ENCODE results near the gene C19orf25. TPM values are rescaled to one million over a fixed set of nuclear protein-coding genes. Genes with fewer than 3 reads are reported as not detected.

C19orf25 gene
- total and polyA plus RNA-seq, 9 of the 15 experiments (the other 6 are each of a cell fraction or from before 2014, with no cell fraction given), result 0.79 to 96.0 (median 36.1) TPM

GRCh38 chr19:1490311-1491113 lies 11.5 kb upstream of the C19orf25 start, which contains the start of gene PCSK4 (continued):
- TF ChIP-seq NEUROD1 (IDR thresholded peaks at IDR 0.05; ENCODE audit: borderline replicate concordance, low read depth, low read length, partially characterized antibody) (peak; percentile 65), MAFG (tag; conservative IDR thresholded peaks at IDR 0.05) (no peak), ZNF232 (CRISPR knock-in tag; IDR thresholded peaks at IDR 0.05) (no peak), MAX (CRISPR knock-in tag; IDR thresholded peaks at IDR 0.05) (peak; percentile 65), BMI1 (IDR thresholded peaks at IDR 0.05; ENCODE audit: low read length) (peak; percentile 95), ZNF785 (CRISPR knock-in tag; IDR thresholded peaks at IDR 0.05) (no peak), THRAP3 (IDR thresholded peaks at IDR 0.05; ENCODE audit: borderline replicate concordance) (no peak), PTTG1 (tag; IDR thresholded peaks at IDR 0.05; ENCODE audit: low read depth) (no peak), ZBTB7A (IDR thresholded peaks at IDR 0.05; ENCODE audit: borderline replicate concordance, control insufficient read depth, low read depth, low read length) (peak; percentile 37; the same call in 1 of the 2 replicates), CHCHD3 (CRISPR knock-in tag; IDR thresholded peaks at IDR 0.05) (no peak), ZNF143 (CRISPR knock-in tag; IDR thresholded peaks at IDR 0.05) (peak; percentile 82), TARDBP (IDR thresholded peaks at IDR 0.05) (0 out of 2 replicates have a peak, but pooled peaks have one; percentile 58), ETV6 (IDR thresholded peaks at IDR 0.05; ENCODE audit: borderline replicate concordance in 1 of 2, low read depth in 2 of 2, low read length in 1 of 2) (no peak), ETV6 (CRISPR knock-in tag; IDR thresholded peaks at IDR 0.05; ENCODE audit: borderline replicate concordance) (no peak), ARID1B (IDR thresholded peaks at IDR 0.05) (peak; percentile 27; the same call in 1 of the 2 replicates), ZNF699 (CRISPR knock-in tag; IDR thresholded peaks at IDR 0.05; ENCODE audit: insufficient replicate concordance) (no peak), NR2C2 (CRISPR knock-in tag; IDR thresholded peaks at IDR 0.05) (no peak), NR2C2 (tag; IDR thresholded peaks at IDR 0.05) (peak; percentile 73; the same call in 1 of the 2 replicates), ZNF354B (CRISPR knock-in tag; IDR thresholded peaks at IDR 0.05) (no peak), SMARCB1 (IDR thresholded peaks at IDR 0.05; ENCODE audit: insufficient read length, low read depth) (no peak), NR0B1 (IDR thresholded peaks at IDR 0.05; ENCODE audit: partially characterized antibody) (no peak), HDGF (IDR thresholded peaks at IDR 0.05) (peak; percentile 90), JUN (IDR thresholded peaks at IDR 0.05; ENCODE audit: borderline replicate concordance, low read depth, low read length) (0 out of 2 replicates have a peak, but pooled peaks have one; percentile 14), JUN (CRISPR knock-in tag; IDR thresholded peaks at IDR 0.05; ENCODE audit: borderline replicate concordance) (no peak), ESRRA (IDR thresholded peaks at IDR 0.05; ENCODE audit: borderline replicate concordance, low read depth) (peak; percentile 85), HMG20A (CRISPR knock-in tag; conservative IDR thresholded peaks at IDR 0.05) (no peak), RBBP5 (IDR thresholded peaks at IDR 0.05; ENCODE audit: borderline replicate concordance, insufficient read depth, low read length, poor library complexity, severe bottlenecking) (no peak), NCOA2 (IDR thresholded peaks at IDR 0.05; ENCODE audit: partially characterized antibody in 2 of 2) (no peak), PML (IDR thresholded peaks at IDR 0.05; ENCODE audit: low read length) (0 out of 2 replicates have a peak, but pooled peaks have one; percentile 25)

Data from K562 (cell line).